H1 (cell line): ENCODE data around the gene DYDC2. TPM values are rescaled to one million over a fixed set of nuclear protein-coding genes. Genes with fewer than 3 reads are reported as not detected.

Experiments used
- CTCF ChIA-PET: fragments of 300-600 bp; sonication (Branson Sonifier 250); formaldehyde crosslinking; loops from one replicate; lab custom pipeline; 2021; ENCODE audit not compliant: partially characterized antibody; lab: Charles Lee
- POLR2A ChIA-PET: fragments of 300-600 bp; sonication (Branson Sonifier 250); formaldehyde crosslinking; loops from one replicate; lab custom pipeline; 2021; ENCODE audit warnings: inconsistent platforms; ENCODE audit not compliant: partially characterized antibody; lab: Charles Lee
- DNase-seq, 2 experiments: peaks; one replicate each; pipeline versions ENCODE4 v3.0.0 to v3.0.0-alpha.2; 2010 to 2022; ENCODE audit warnings: low spot score in 2 of 2, low read depth in 1 of 2, mixed read lengths in 1 of 2
- FAIRE-seq: peaks from 2 replicates; lab custom pipeline; 2011; peaks lifted over from hg19 to GRCh38; lab: Jason Lieb, UNC
- H2AFZ ChIP-seq: 2 replicates; pipeline ENCODE4 v1.8.1; 2012; ENCODE audit warnings: low read length, inconsistent platforms
- H2AK5ac ChIP-seq: 2 replicates; pipeline ENCODE4 v1.6.1; 2013; ENCODE audit warnings: low read depth, low read length
- H2BK120ac ChIP-seq: replicated peaks from 2 replicates; pipeline ENCODE3; 2013; ENCODE audit warnings: low read depth, low read length, inconsistent platforms
- H2BK12ac ChIP-seq: 2 replicates; pipeline ENCODE4 v1.6.1; 2013; ENCODE audit warnings: low read depth, low read length
- H2BK15ac ChIP-seq: 2 replicates; pipeline ENCODE4 v1.6.1; 2013; ENCODE audit warnings: low read length
- H2BK20ac ChIP-seq: 2 replicates; pipeline ENCODE4 v1.6.1; 2013; ENCODE audit warnings: low read length
- H2BK5ac ChIP-seq: 2 replicates; pipeline ENCODE4 v1.6.1; 2013; ENCODE audit warnings: low read depth, low read length
- H3K14ac ChIP-seq: 2 replicates; pipeline ENCODE4 v1.6.1; 2013; ENCODE audit warnings: inconsistent platforms; ENCODE audit not compliant: insufficient read length
- H3K18ac ChIP-seq: 2 replicates; pipeline ENCODE4 v1.6.1; 2013; ENCODE audit warnings: low read length; ENCODE audit errors: extremely low read depth
- H3K23ac ChIP-seq: 2 replicates; pipeline ENCODE4 v1.6.1; 2013; ENCODE audit warnings: inconsistent platforms; ENCODE audit not compliant: insufficient read length
- H3K23me2 ChIP-seq: 2 replicates; pipeline ENCODE4 v1.6.1; 2013; ENCODE audit warnings: low read depth, low read length
- H3K27ac ChIP-seq: 2 replicates; pipeline ENCODE4 v1.6.1; 2011; ENCODE audit warnings: low read depth, low read length, inconsistent platforms
- H3K27me3 ChIP-seq, 4 experiments: replicated peaks in 1 of 4; 1 replicate in 1 of 4; 2 replicates in 3 of 4; pipeline versions ENCODE4 v1.6.1 to v1.8.1; 2011 to 2013; ENCODE audit warnings: low read length in 3 of 4, mild to moderate bottlenecking in 3 of 4, inconsistent platforms in 2 of 4, mixed read lengths in 2 of 4, moderate library complexity in 1 of 4; ENCODE audit not compliant: control insufficient read depth in 3 of 4, insufficient read depth in 3 of 4; ENCODE audit errors: extremely low read depth in 1 of 4
- H3K36me3 ChIP-seq, 4 experiments: 2 replicates each; pipeline versions ENCODE4 v1.6.1 to v1.8.1; 2011 to 2013; ENCODE audit warnings: mild to moderate bottlenecking in 4 of 4, low read length in 3 of 4, moderate library complexity in 2 of 4, control low read depth in 1 of 4, inconsistent platforms in 1 of 4; ENCODE audit not compliant: insufficient read depth in 4 of 4, control insufficient read depth in 2 of 4
- H3K4ac ChIP-seq: replicated peaks from 2 replicates; pipeline ENCODE3; 2013; ENCODE audit warnings: low read length, low read depth, mixed read lengths, inconsistent platforms; ENCODE audit not compliant: insufficient read length
- H3K4me1 ChIP-seq, 4 experiments: replicated peaks in 1 of 4; 1 replicate in 1 of 4; 2 replicates in 3 of 4; pipeline versions ENCODE4 v1.6.1 to v1.8.1; 2011 to 2013; ENCODE audit warnings: low read length in 3 of 4, inconsistent platforms in 2 of 4, mixed read lengths in 1 of 4; ENCODE audit not compliant: insufficient read depth in 4 of 4, control insufficient read depth in 3 of 4
- H3K4me2 ChIP-seq, 2 experiments: 2 replicates each; pipeline versions ENCODE4 v1.6.1 to v1.8.1; 2011 to 2013; ENCODE audit warnings: low read depth in 2 of 2, low read length in 2 of 2, control low read depth in 1 of 2, inconsistent platforms in 1 of 2, mild to moderate bottlenecking in 1 of 2; ENCODE audit not compliant: insufficient read depth in 1 of 2
- H3K4me3 ChIP-seq, 4 experiments: fragments of 200-600, 300-600 bp in 1 of 4; sonication (generic), shearing (Covaris generic), sonication (Bioruptor Twin) in 1 of 4; 2 replicates each; pipeline versions ENCODE4 v1.5.1 to v1.8.1; 2011 to 2016; ENCODE audit warnings: low read length in 4 of 4, low read depth in 3 of 4, control low read depth in 2 of 4, inconsistent platforms in 2 of 4, mild to moderate bottlenecking in 2 of 4, mixed read lengths in 1 of 4, moderate library complexity in 1 of 4; ENCODE audit not compliant: insufficient read depth in 2 of 4; ENCODE audit errors: extremely low read depth in 1 of 4
- H3K56ac ChIP-seq: replicated peaks from 2 replicates; pipeline ENCODE3; 2013; ENCODE audit warnings: low read depth, mild to moderate bottlenecking, mixed read lengths, low read length, inconsistent platforms; ENCODE audit not compliant: insufficient read length
- H3K79me1 ChIP-seq: 2 replicates; pipeline ENCODE4 v1.6.1; 2013; ENCODE audit warnings: low read depth, low read length, control low read depth
- H3K79me2 ChIP-seq, 2 experiments: 2 replicates each; pipeline versions ENCODE4 v1.6.1 to v1.8.1; 2012 to 2013; ENCODE audit warnings: low read length in 2 of 2, mild to moderate bottlenecking in 2 of 2, inconsistent platforms in 1 of 2; ENCODE audit not compliant: insufficient read depth in 2 of 2, control insufficient read depth in 1 of 2
- H3K9ac ChIP-seq, 4 experiments: replicated peaks in 1 of 4; 1 replicate in 1 of 4; 2 replicates in 3 of 4; pipeline versions ENCODE4 v1.6.1 to v1.8.1; 2011 to 2013; ENCODE audit warnings: low read depth in 3 of 4, low read length in 3 of 4, control low read depth in 2 of 4, mild to moderate bottlenecking in 2 of 4, moderate library complexity in 2 of 4, inconsistent platforms in 1 of 4; ENCODE audit errors: extremely low read depth in 1 of 4
- H3K9me3 ChIP-seq, 2 experiments: 2 replicates each; pipeline versions ENCODE4 v1.6.1 to v1.8.1; 2012 to 2013; ENCODE audit warnings: mild to moderate bottlenecking in 2 of 2, moderate library complexity in 2 of 2, control low read depth in 1 of 2, inconsistent platforms in 1 of 2, low read depth in 1 of 2, low read length in 1 of 2, mixed read lengths in 1 of 2; ENCODE audit not compliant: insufficient read depth in 2 of 2
- H4K20me1 ChIP-seq, 2 experiments: replicated peaks in 1 of 2; 2 replicates each; pipeline versions ENCODE3 to v1.8.1; 2011 to 2013; ENCODE audit warnings: inconsistent platforms in 2 of 2, low read length in 2 of 2, mild to moderate bottlenecking in 1 of 2; ENCODE audit not compliant: insufficient read depth in 2 of 2, control insufficient read depth in 1 of 2
- H4K5ac ChIP-seq: 2 replicates; pipeline ENCODE4 v1.6.1; 2013; ENCODE audit warnings: low read length, low read depth, mixed read lengths, inconsistent platforms; ENCODE audit not compliant: insufficient read length
- H4K8ac ChIP-seq: 2 replicates; pipeline ENCODE4 v1.8.0; 2013; ENCODE audit warnings: mild to moderate bottlenecking, moderate library complexity, low read length, inconsistent platforms; ENCODE audit not compliant: insufficient read depth; ENCODE audit errors: extremely low read depth
- H4K91ac ChIP-seq: replicated peaks from 2 replicates; pipeline ENCODE3; 2013; ENCODE audit warnings: low read length, mixed read lengths, inconsistent platforms; ENCODE audit not compliant: insufficient read length
- CHD2 ChIP-seq: IDR thresholded peaks from 2 replicates; pipeline ENCODE4 v1.6.1; 2012; ENCODE audit warnings: low read length, improper control_type of control experiment
- RBBP5 ChIP-seq: IDR thresholded peaks from 2 replicates; pipeline ENCODE4 v1.7.1; 2012; ENCODE audit warnings: low read depth, mild to moderate bottlenecking, inconsistent platforms, low read length, moderate library complexity, borderline replicate concordance
- RNF2 ChIP-seq: fragments of 200-900, 300-1000 bp; sonication (generic); IDR thresholded peaks from 2 replicates; pipeline ENCODE4 v1.7.1; 2016; ENCODE audit warnings: borderline replicate concordance, low read depth, mild to moderate bottlenecking, antibody characterized with exemption, low read length; ENCODE audit not compliant: poor library complexity, severe bottlenecking; ENCODE audit errors: missing control alignments
- SP4 ChIP-seq: IDR thresholded peaks from 2 replicates; pipeline ENCODE4 v1.6.1; 2012; ENCODE audit warnings: low read length, inconsistent platforms
- WGBS, 2 experiments: shearing (Covaris generic) in 1 of 2; methylation state at CpG; one replicate each; pipeline versions ENCODE4 v1.1.6 to v1.1.7; 2013 to 2015; ENCODE audit warnings: low lambda C conversion rate in 2 of 2, mixed read lengths in 2 of 2, inconsistent platforms in 1 of 2, low coverage in 1 of 2, missing lambda C conversion rate in 1 of 2; ENCODE audit not compliant: insufficient replicate concordance in 2 of 2, insufficient coverage in 1 of 2, insufficient read length in 1 of 2; ENCODE audit errors: extremely low coverage in 1 of 2, missing lambda C conversion rate in 1 of 2; 5-methylcytosine and 5-hydroxymethylcytosine counted together
- polyA plus RNA-seq, 7 experiments: library from polyadenylated mRNA; depleted of rRNA in 3 of 7; stranded (reverse) in 5 of 7; unstranded in 2 of 7; fragments of >200 nt in 5 of 7; fragments of 200-250 nt in 2 of 7; gene quantifications; 1 replicate in 5 of 7; 2 replicates in 1 of 7; 4 replicates in 1 of 7; pipeline versions ENCODE4 v1.2.1 to v1.2.3, GENCODE V29; 2011 to 2013; ENCODE audit warnings: missing spikeins in 2 of 7, mixed read lengths in 2 of 7
- total RNA-seq: library from RNA; stranded (reverse); fragmentation: NEBNext Ultra II Directional; extraction: Animal tissue kit (Norgen Biotek cat#: 25700); gene quantifications from 2 replicates; pipeline ENCODE4 v1.2.1, GENCODE V29; 2021

DYDC2 gene
- total and polyA plus RNA-seq, 2 of the 8 experiments (the other 6 are each of a cell fraction or from before 2014, with no cell fraction given) = 1.5 to 5.2 TPM

DNA sequence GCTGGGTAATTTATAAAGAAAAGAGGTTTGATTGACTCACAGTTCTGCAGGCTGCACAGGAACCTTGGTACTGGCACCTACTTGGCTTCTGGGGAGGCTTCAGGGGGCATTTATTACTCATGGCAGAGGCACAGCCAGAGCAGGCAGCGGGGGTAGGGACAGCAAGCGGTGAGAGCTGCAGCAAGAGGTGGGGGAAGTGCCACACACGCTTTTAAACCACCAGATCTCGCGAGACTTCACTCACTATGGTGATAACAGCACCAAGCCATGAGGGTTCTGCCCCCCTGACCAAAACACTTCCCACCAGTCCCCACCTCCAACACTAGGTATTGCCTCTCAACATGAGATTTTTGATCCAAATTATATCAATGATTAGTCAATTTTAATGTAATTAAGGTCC lies 43.1 kb upstream of the DYDC2 start:
- no peak overlapping the region for H3K4me3 ChIP-seq
- CTCF ChIA-PET = no interaction called here
- TF ChIP-seq RBBP5 = no peak
- no peak for TF ChIP-seq SP4
- no peak for TF ChIP-seq RNF2
- TF ChIP-seq CHD2 = peak; percentile 62; the same call in 1 of the 2 replicates
- TF ChIP-seq, all 59 proteins: peak for 1
- Histone ChIP-seq H3K27me3 (no peaks in the 10 kb centered on the region), H2AFZ (no peak overlapping the region), H3K79me1 (no peaks in the 10 kb centered on the region), H3K4me1 (no peaks in the 10 kb centered on the region), H3K18ac (no peak overlapping the region), H3K9me3 (no peaks in the 10 kb centered on the region; a peak in 1 of 4 replicates), H2BK5ac (no peak overlapping the region), H3K56ac (no peak overlapping the region), H3K4me2 (no peak overlapping the region), H3K27ac (no peak overlapping the region), H3K14ac (no peak overlapping the region), H3K36me3 (no peaks in the 10 kb centered on the region), H2AK5ac (no peak overlapping the region), H2BK12ac (no peak overlapping the region), H4K8ac (no peak overlapping the region), H3K9ac (no peak overlapping the region), H2BK120ac (no peak overlapping the region), H3K79me2 (no peaks in the 10 kb centered on the region), H3K23ac (no peak overlapping the region), H3K23me2 (no peaks in the 10 kb centered on the region), H2BK15ac (no peak overlapping the region), H4K5ac (no peak overlapping the region), H2BK20ac (no peak overlapping the region), H3K4ac (no peak overlapping the region), H4K91ac (no peak overlapping the region), H4K20me1 (no peaks in the 10 kb centered on the region)
- WGBS, 2 experiments = 78% methylated on average over 5 of the region's 5 CpGs; no CpG with 5 or more reads in 1 of the 2 experiments
- no peak for DNase-seq
- no peak for FAIRE-seq
- POLR2A ChIA-PET = no interaction called here
